NCI-H460 (cell line): ENCODE results near the gene RAB44. TPM values are rescaled to one million over a fixed set of nuclear protein-coding genes. Genes with fewer than 3 reads are reported as not detected.
"Not testable (repeated sequence)": the region's sequence is repeated elsewhere in the genome, so short reads cannot be mapped to it uniquely, and the experiment has no call there.

Experiments used
- DNase-seq: peaks from one replicate; pipeline ENCODE4 v3.0.0-alpha.2; 2016; ENCODE audit warnings: low read depth; ENCODE audit errors: extremely low read depth
- polyA plus RNA-seq: library from polyadenylated mRNA; depleted of rRNA; stranded (reverse); fragments of >200 nt; gene quantifications from 2 replicates; pipeline ENCODE4 v1.2.3, GENCODE V29; 2014; cell fraction: nucleus; rRNA removed
- total RNA-seq: library from RNA; depleted of rRNA; stranded (reverse); fragments of >200 nt; shearing (Covaris generic); gene quantifications from 2 replicates; pipeline ENCODE4 v1.2.3, GENCODE V29; 2014; rRNA removed

RAB44 gene, protein sequence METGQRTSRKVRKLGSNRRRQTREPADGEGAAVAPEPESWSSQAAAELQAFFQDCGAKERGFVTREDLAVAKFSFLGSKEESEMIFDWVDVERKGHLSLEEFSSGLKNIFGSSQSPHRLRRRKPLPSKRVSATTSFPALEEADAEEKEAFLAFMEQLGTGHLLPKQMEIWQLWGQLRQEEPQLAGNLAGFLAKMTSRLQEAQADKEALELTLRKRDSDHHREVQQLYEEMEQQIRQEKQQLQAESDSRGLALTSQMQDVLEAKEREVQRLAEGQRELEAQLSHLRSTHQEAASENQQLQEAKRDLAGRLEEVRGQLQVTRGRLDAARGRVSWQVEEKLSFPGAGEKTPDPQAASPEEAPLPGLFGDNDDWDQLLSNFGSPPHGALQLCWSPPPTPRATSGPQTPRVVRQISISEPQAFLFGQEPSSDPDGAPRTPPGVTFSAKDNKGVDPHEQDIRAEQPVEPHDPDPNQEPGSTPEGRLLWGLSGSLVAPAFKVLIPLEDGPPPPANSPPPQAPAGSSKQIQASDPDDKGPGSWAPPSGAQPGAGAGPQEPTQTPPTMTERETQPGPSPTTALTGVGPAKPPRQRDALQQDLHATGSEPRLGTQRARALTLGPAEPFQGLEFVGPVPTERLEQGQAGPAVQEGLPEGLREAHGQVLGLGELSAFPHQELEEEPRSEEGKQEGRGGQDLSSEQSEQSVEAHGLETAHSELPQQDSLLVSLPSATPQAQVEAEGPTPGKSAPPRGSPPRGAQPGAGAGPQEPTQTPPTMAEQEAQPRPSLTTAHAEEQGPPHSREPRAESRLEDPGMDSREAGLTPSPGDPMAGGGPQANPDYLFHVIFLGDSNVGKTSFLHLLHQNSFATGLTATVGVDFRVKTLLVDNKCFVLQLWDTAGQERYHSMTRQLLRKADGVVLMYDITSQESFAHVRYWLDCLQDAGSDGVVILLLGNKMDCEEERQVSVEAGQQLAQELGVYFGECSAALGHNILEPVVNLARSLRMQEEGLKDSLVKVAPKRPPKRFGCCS
- total RNA-seq, result not detected in 2 replicates
- polyA plus RNA-seq, result not detected in 2 replicates

DNA sequence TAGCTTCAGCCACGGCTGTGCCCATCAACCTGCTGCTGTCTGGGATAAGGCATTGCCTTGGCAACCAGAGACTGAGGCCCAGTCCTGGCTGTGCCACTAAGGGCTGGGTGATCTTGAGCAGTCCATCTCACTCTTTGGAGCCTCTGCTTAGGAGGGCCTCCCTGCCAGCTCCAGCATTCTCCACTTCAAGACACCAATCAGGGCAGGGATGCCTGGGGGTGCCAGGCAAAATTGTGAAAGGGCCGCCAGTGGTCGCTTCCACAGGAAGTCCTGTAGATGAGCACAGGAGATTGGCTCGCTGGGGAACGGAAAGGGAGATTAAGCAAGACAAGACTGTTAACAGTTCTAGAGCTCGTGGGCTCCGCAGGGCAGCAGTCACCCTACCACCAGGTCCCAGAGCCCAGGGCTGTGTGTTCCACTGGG, at the start of gene RAB44:
RAB44 (plus strand) TSS at position 346 of the 423 bp plus-strand sequence. CDS start 6,410 bp downstream, outside the sequence.
- no peak for DNase-seq

DNA sequence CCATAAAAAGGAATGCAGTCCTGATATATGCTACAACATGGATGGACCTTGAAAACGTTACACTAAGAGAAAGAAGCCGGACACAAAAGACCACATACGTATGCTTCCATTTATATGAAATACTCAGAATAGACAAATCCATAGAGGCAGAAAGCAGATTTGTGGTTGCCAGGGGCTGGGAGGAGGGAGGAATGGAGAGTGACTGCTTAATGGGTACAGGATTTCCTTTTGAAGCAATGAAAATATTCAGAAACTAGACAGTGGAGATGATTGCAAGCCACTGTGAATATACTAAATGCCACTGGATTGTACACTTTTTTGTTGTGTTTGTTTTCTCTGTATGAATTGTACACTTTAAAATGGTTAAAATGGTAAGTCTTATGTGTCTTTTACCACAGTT, 48.5 kb upstream of the RAB44 start:
- DNase-seq, result no peak

DNA sequence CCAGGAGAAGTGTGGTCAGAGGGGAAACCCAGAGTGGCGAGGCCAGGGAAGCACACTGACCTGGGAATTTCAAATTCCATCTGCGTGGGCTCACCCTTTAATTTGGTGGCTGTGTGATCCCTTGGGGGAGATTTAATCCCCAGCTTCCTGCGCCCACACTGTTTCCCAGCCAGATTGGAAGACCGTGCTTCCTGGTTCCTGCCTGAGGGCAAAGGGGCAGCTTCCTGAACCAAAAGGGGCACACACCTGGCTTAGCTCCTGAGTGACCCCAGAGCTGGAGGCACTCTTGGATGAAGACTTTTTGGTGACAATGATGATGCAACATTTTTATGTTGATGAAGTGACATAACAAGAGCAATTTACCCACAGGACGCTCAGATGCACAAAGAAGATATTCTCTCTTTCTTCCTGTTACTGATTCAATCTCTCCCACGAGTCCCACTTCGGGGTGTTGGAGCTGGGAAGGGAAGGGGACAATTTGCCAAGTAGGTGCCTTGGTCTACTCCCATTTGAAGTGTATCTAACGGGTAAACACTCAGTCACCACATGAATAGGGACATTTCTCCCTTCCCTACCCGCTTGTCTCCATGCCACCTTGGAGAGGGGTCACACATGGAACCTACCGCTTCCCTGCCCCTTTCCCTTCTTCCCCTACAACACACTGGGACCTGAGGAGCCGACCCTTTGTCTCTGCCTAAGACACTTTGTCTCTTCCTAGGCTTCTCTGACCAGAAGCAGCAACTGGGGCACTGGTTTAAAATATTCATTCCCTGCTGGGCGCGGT, 47.7 kb upstream of the RAB44 start:
- DNase-seq, result no peak

DNA sequence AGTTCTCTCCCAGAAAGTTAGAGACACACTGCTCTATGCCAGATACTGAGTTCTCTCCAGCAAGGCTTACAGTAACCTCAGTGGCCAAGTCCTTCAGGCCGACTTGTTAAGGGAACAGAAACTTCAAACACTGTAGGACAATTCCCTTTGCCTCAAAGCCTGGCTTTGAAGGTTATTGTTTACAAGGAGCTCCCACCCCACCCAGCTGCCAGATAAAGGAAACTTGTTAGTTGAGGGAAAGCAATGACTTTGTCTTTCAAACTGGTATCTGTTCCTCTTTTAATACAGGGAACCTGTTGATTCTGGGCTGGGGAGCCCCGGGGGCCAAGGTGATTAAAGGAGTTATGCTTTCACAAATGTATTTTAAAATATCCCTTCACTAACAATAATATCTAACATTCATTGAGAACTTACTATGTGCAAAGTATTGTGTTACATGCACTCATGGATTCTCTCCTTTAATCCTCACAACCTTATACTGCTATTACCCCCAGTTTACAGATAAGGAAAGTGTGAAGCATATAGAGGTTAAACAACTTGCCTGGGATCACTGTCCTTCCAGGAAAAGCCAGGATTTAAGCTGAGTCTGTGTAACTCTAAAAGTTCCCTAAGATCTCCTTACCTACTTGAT, 46.7 kb upstream of the RAB44 start:
- DNase-seq, result no peak

DNA sequence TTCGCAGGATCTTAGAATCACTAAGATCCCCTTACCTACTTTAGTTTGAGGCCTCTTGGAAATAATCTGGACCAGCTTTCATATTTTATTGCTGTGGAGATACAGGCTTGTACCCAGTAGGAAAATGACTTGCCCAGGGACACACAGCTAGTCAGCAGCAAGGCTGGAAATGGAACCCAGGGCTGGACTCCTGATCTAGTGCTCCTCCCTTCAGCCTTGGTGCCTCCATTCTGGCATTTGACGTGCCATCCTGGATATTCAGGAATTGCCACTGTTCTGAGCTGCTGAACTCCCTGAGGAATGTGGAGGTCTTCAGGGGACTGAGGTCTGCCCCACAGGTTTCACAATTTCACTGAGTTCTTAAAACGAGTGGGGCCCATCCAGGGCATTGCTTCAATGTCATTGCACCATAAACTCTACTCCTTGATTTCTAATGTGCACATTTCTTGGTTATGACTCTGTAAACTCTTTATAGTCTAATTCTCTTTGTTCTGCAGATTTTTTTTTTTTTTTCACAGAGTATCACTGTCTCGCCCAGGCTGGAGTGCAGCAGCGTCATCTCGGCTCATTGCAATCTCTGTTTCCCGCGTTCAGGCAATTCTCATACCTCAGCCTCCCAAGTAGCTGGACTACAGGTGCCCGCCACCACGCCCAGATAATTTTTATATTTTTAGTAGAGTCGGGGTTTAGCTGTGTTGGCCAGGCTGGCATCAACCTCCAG, 45.8 kb upstream of the RAB44 start:
- no peak for DNase-seq

DNA sequence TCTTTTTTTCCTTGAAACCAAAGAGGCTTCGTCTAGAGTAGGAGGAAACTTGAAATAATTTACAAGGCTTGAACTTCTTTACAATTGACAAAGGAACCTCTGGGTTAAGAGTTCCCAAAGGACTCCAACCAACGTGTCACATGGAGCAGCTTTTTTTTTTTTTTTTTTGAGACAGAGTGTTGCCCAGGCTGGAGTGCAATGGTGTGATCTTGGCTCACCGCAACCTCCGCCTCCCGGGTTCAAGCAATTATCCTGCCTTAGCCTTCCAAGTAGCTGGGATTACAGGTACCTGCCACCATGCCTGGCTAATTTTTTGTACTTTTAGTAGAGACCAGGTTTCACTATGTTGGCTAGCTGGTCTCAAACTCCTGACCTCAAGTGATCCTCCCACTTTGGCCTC, 43.2 kb upstream of the RAB44 start:
- not testable (repeated sequence) for DNase-seq

DNA sequence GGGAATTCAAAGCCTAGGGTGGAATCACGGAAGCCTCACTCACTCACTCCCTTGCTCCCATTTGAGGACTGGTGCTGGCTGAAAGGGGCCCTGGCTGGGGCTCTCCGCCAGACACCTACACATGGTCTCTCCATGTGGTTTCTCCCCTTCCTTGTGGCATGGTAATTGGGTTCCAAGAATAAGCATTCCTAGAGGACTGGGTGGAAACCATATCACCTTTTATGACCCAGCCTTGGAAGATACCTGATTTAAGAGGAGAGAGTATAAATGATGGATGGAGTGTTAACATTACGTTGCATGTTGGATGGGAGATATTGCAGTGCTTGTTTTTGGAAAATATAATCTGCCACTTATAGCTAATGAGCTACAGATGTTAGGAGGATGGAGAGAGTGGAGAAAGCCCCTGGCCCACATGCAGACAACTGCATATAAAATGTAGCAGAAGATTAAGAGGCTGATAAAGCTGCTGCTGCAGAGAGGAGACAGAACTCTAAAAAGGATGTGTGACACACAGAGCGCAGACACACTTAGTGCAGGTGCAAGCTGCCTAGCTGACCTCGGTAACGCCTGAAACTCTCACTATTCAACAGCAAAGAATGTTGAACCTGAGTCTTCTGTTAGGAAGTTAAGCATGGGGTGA, 42.4 kb upstream of the RAB44 start:
- DNase-seq, result no peak

DNA sequence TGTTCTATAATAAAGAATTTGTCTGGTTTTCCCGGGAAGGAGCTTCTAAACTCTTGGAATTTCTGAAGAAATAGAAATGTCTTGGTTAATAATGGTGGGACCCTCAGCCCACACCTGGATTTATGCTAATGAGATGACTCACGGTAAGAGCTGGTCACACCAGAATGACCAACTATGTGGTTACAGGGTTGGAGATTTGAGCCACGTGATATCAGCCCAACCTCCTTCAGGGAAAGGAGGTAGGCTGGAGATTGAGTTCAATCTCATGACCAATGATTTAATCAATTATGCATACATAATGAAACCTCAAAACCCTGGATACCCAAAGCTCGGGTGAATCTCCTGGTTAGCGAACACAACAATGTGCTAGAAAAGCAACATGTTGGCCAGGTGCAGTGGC, 41.2 kb upstream of the RAB44 start:
- DNase-seq, result no peak

DNA sequence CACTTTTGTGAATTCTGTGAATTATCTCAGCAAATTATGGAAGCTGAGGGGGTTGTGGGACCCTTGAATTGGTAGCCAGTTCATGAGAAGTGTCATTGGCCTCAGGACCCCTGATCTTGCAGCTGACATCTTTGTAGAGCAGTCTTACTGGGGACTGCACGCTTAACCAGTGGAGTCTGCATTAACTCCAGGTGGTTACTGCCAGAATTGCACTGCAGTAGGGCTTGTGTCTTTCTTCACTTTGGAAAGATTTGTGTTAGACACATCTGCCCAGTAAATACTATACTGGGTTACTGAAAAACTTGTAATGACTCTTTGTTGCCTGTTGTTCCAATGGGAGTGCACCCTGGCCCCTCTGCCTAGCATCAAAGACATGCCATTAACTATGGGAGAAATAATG, 40.4 kb upstream of the RAB44 start:
- DNase-seq, result no peak

DNA sequence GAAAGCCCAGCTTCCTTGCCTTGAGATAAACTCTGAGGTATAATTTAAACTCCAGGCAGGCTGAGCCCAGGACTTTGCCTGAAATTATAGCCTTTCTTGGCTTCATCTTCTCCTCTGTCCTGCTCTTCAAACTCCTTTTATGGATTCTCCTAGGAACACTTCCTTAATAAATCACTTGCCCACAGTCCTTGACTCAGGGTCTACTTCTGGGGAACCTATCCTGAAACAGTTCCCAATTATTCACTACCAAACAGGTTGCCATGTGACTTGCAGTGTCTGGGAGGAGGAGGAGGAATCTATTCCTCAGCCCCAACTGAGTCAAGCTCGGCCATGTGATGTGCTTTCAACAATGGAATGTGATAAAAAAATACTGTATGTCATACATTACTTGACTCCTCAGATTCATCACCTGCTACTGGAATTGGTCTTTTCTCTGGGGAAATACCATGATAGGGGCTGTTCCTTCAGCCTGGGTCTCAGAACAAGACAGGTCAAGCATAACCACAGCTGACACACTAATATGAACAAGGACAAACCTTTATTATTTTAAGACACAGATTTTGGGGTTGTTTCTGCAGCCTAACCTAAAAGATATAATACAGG, 39.6 kb upstream of the RAB44 start:
- DNase-seq, result no peak

DNA sequence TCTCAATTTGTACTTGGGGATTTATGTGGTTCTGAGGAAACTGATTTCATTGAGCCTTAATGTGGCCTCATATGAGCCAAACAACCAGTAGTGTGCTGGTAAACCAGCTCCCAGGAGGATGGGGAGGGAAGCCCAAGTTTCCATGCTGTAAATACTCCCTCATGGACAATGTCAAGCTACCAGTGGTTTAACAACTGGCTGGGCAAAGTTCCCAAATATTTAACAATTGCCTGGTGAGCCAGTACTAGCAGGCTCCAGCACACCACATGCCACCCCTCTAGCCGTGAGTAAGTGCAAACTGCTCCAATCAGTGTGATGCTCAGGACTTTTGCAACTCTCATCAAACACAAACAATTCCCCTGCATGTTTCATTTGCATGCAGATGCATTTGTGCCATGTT, 38.4 kb upstream of the RAB44 start:
- DNase-seq, result no peak

DNA sequence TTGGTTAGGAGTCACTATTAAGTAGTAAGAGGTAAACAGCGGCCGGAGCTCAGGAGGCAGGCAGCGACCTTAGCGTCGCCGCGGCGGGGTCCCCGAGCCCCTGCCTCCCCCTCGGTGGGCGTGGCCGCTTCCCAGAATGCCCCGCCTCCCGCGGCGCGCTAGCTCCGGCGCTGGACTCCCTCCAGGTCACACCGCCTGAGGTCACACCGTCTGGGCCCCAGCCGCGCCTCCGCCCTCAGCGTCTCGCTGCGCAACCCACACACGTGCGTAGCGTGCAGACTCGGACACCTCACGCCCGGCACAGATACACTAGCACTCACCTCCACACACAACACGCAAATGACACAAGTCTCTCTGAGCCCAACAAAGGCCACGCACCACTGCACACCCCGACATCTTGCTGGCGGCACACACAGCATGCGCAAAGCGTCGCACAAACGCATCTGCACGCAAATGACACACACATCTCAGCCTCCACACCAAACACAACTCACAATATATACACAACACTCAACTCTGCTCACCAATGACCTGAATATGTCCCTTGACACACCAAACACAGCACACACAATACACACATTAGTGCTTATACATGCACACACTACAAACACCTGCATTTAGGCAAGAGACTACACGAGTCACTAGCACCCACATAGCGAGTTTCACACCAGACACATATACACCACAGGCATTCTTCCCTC, 36.7 kb upstream of the RAB44 start:
- DNase-seq, result no peak

DNA sequence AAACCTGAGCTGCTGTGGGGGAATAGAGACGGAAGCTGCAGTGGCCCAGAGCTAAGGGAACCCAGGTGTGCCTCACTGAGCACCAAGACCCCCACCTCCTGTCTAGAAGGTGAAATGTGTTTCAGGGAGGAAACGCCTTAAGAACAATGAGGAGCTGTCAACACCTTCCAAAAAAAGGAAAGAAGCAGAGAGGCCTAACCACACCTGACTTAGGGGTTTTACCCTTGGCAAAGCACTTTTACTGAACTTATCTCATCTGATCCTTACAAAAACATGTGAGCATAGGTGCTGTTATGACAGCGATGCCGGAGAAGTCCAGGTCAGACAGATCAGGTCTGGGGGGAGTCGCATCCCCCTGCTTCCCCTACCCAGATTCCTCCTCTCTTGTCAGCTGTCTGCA, 35.2 kb upstream of the RAB44 start:
- no peak for DNase-seq

DNA sequence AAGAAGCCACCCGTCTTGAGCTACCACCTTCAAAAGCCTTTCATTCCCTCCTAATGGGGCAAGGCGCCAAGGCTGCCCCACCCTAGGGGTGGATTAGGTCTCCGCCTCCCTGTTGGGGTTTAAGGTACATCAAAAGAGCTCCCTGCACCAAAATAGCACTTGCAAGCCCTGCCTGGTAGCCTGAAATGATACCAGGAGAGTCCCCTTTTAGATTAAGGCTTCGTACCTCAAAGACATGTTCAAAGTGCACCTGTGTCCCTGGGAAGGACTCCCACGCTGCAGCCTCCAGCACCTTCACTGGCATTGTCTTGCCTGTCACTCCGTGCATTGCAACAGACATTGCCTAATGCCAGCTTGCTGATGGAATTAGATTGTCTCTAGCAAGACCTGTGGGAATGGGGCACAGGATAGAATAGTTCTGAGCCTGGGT, 34.8 kb upstream of the RAB44 start:
- DNase-seq, result no peak

DNA sequence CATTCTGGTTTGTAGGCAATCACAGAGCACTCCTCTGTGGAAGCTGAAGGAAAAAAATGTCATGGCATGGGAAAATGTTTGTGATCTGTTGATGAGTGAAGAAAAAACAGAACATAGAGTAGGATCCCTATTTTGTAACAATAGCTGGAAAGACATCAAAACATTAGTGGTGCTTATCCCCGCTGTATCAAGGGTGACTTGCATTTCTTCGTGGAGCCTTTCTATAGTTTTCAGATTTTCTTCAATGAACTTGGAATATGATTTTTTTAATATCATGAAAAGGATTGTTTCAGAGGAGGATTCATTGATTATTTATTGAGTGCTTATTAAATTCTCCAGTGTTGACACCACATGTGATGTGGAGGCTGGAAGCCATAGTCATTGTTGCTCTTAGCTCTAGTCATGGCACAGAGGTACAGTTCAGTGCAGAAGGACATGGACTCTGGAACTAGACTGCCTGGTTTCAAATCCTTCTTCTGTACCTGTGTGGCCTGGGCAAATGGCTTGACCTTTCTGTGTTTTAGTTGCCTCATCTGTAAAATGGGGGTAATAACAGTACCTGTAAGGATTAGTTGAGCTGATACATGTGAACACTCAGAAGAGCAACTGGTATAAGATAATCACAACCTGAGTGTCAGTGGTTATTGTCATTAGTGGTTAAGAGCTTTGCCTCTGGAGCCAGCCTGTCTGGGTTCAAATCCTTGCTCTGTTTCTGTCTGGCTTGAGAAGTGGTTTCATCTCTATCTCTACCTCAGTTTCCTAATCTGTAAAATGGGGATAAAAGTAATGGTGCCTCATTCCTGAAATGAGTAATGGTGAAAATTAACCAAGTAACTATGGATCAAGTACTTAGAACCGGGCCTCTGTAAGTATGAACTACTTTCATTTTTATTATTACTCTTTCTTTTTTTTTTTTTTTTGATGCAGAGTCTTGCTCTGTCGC, 33.9 kb upstream of the RAB44 start:
- no peak for DNase-seq

DNA sequence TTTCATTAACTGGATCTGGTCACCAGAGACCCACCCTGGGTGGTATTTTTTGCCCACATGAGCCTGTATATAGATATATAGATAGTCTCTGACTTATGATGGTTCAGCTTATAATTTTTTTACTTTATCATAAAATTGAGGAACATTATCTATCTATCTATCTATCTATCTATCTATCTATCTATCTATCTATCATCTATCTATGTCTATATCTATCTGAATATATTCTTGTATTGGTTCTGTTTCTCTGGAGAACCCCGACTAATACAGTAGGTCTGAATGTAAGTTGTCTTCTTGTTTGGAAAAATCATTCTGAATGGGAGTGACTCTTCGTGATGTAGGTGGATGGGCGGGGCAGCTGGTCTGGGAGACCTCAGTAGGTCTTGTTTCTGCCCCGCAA, 32.4 kb upstream of the RAB44 start:
- no peak for DNase-seq

DNA sequence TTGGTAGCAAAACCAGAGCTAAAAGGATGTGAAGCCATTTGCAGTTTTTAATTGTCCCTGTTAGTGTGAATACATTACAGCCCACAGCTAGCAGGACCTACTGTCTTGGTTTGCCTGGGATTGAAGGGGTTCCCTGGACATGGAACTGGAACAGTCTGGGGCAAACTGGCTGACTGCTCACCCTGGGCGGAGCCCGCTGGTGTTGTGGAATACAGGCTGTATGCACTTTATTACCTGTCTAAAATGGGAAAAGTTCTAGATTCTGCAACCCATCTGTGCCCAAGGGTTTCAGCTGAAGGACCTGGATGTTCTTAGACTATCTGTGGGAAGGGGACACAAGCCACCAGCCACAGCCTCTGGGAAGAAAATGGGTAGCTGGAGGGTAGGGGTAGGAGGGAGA, 31.3 kb upstream of the RAB44 start:
- no peak for DNase-seq
